ENCODE measurements around the gene RPL38.

The RPL38 gene

DNA sequence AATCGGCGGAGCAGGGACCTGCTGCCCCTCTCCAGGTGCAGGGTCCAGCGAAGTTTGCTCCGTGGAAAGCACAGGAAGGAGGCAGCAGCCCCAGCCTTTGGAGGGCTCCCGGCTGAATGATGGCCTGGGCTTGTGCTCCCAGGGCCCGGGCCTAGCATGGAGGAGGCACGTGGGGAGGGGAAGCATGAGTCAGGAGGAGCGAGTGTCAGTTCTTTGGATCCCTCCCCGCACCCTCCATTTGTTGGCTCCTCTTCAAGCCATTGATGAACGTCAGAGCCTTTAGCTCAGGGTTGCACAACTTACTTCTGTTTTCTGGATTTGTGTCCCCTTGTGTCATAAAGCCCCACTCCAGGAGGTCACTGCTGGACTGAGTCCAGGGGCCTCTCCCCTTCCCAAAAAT lies 35.7 kb downstream of the RPL38 start:
- ATAC-seq (ENCODE audit: insufficient read depth, low read depth) (no peak), DNase-seq (no peak)
- Histone ChIP-seq H3K9me3 (ENCODE audit: insufficient read depth, low read length, severe bottlenecking) (no peaks in the 10 kb centered on the region), H3K79me2 (ENCODE audit: insufficient read depth, low read length) (no peaks in the 10 kb centered on the region), H3K4me1 (ENCODE audit: insufficient read depth, low read length) (no peaks in the 10 kb centered on the region), H3K4me3 (ENCODE audit: low read depth in 1 of 2, low read length in 2 of 2) (no peak overlapping the region), H4K20me1 (ENCODE audit: insufficient read depth, low read length) (no peaks in the 10 kb centered on the region), H2AFZ (ENCODE audit: low read depth, low read length) (no peak overlapping the region), H3K27ac (ENCODE audit: low read length) (no peak overlapping the region), H3K27me3 (ENCODE audit: insufficient read depth, low read length, poor library complexity) (no peaks in the 10 kb centered on the region), H3K36me3 (ENCODE audit: insufficient read depth, low read length) (no peaks in the 10 kb centered on the region), H3K4me2 (ENCODE audit: insufficient read depth, low read length) (no peak overlapping the region), H3K9ac (ENCODE audit: low read depth, low read length) (no peak overlapping the region)
- no peak for TF ChIP-seq EZH2 (IDR thresholded peaks at IDR 0.05; ENCODE audit: borderline replicate concordance, low read depth, low read length, severe bottlenecking)
- TF ChIP-seq, protein P1, sequence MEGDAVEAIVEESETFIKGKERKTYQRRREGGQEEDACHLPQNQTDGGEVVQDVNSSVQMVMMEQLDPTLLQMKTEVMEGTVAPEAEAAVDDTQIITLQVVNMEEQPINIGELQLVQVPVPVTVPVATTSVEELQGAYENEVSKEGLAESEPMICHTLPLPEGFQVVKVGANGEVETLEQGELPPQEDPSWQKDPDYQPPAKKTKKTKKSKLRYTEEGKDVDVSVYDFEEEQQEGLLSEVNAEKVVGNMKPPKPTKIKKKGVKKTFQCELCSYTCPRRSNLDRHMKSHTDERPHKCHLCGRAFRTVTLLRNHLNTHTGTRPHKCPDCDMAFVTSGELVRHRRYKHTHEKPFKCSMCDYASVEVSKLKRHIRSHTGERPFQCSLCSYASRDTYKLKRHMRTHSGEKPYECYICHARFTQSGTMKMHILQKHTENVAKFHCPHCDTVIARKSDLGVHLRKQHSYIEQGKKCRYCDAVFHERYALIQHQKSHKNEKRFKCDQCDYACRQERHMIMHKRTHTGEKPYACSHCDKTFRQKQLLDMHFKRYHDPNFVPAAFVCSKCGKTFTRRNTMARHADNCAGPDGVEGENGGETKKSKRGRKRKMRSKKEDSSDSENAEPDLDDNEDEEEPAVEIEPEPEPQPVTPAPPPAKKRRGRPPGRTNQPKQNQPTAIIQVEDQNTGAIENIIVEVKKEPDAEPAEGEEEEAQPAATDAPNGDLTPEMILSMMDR (IDR thresholded peaks at IDR 0.05; ENCODE audit: borderline replicate concordance, extremely low read depth, low read length, poor library complexity, severe bottlenecking), result no peak

DNA sequence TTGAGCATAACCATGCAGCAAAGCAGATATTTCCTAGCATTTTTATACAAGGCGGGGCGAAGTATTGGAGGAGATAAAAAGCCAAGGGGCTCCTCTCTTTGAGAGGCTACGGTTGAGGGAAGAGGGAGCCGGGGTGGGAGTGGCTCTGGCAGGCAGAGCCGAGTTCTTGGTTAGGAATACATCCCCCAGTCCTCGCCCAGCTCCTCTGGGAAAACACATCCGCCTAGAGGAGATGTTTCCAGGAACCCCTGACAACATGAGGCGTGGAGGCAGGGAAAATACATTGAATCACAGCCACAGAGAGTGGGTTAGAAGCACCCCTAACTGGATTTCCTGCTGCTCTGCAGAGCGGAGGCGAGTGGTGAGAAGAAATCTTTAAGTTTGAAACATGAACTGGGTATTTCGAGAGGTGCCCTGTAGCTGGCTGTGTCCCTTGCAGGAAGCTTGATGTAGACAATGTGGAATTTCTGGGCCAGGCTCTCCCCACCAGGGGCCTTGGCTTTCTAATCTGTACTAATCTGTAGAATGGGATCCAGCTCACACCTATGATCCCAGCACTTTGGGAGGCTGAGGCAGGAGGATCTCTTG lies 37.2 kb downstream of the RPL38 start:
- no peak for DNase-seq
- H3K9ac ChIP-seq (ENCODE audit: low read depth, low read length), result no peak overlapping the region
- no peaks in the 10 kb centered on the region for H3K27me3 ChIP-seq (ENCODE audit: insufficient read depth, low read length, poor library complexity)
- TF ChIP-seq, protein P1 (IDR thresholded peaks at IDR 0.05; ENCODE audit: borderline replicate concordance, extremely low read depth, low read length, poor library complexity, severe bottlenecking), result no peak
- no peak for TF ChIP-seq EZH2 (IDR thresholded peaks at IDR 0.05; ENCODE audit: borderline replicate concordance, low read depth, low read length, severe bottlenecking)
- H3K36me3 ChIP-seq (ENCODE audit: insufficient read depth, low read length), result no peaks in the 10 kb centered on the region
- no peak overlapping the region for H3K4me2 ChIP-seq (ENCODE audit: insufficient read depth, low read length)
- no peak overlapping the region for H2AFZ ChIP-seq (ENCODE audit: low read depth, low read length)
- H3K4me3 ChIP-seq (ENCODE audit: low read depth in 1 of 2, low read length in 2 of 2), result no peak overlapping the region
- ATAC-seq (ENCODE audit: insufficient read depth, low read depth), result no peak
- no peaks in the 10 kb centered on the region for H4K20me1 ChIP-seq (ENCODE audit: insufficient read depth, low read length)
- no peaks in the 10 kb centered on the region for H3K79me2 ChIP-seq (ENCODE audit: insufficient read depth, low read length)
- H3K27ac ChIP-seq (ENCODE audit: low read length), result no peak overlapping the region
- H3K9me3 ChIP-seq (ENCODE audit: insufficient read depth, low read length, severe bottlenecking), result no peaks in the 10 kb centered on the region
- H3K4me1 ChIP-seq (ENCODE audit: insufficient read depth, low read length), result no peaks in the 10 kb centered on the region

GRCh38 chr17:74241431-74241830 lies 38.0 kb downstream of the RPL38 start:
- Histone ChIP-seq H4K20me1 (ENCODE audit: insufficient read depth, low read length) (no peaks in the 10 kb centered on the region), H3K4me1 (ENCODE audit: insufficient read depth, low read length) (no peaks in the 10 kb centered on the region), H3K9me3 (ENCODE audit: insufficient read depth, low read length, severe bottlenecking) (no peaks in the 10 kb centered on the region), H3K4me3 (ENCODE audit: low read depth in 1 of 2, low read length in 2 of 2) (no peak overlapping the region), H3K27me3 (ENCODE audit: insufficient read depth, low read length, poor library complexity) (no peaks in the 10 kb centered on the region), H2AFZ (ENCODE audit: low read depth, low read length) (no peak overlapping the region), H3K27ac (ENCODE audit: low read length) (no peak overlapping the region), H3K9ac (ENCODE audit: low read depth, low read length) (no peak overlapping the region), H3K36me3 (ENCODE audit: insufficient read depth, low read length) (no peaks in the 10 kb centered on the region), H3K4me2 (ENCODE audit: insufficient read depth, low read length) (no peak overlapping the region), H3K79me2 (ENCODE audit: insufficient read depth, low read length) (no peaks in the 10 kb centered on the region)
- TF ChIP-seq, protein P1 (IDR thresholded peaks at IDR 0.05; ENCODE audit: borderline replicate concordance, extremely low read depth, low read length, poor library complexity, severe bottlenecking), result no peak
- no peak for TF ChIP-seq EZH2 (IDR thresholded peaks at IDR 0.05; ENCODE audit: borderline replicate concordance, low read depth, low read length, severe bottlenecking)
- DNase-seq, result no peak
- ATAC-seq (ENCODE audit: insufficient read depth, low read depth), result no peak
